Skeletal muscle tissue (tissue), 4 donors: ENCODE measurements around the gene NFYC. TPM values are rescaled to one million over a fixed set of nuclear protein-coding genes. Genes with fewer than 3 reads are reported as not detected.

Experiments
- H3K27ac ChIP-seq: one replicate; pipeline ENCODE4 v1.7.0; 2013; ENCODE audit warnings: mild to moderate bottlenecking, low read depth, low read length, inconsistent platforms
- H3K27me3 ChIP-seq, 3 donors: one replicate each; pipeline ENCODE4 v1.7.0; 2013; ENCODE audit warnings: low read length in 3 of 3; ENCODE audit not compliant: control insufficient read depth in 3 of 3, insufficient read depth in 3 of 3
- H3K36me3 ChIP-seq, 3 donors: one replicate each; pipeline ENCODE4 v1.7.0; 2013; ENCODE audit warnings: low read length in 3 of 3; ENCODE audit not compliant: control insufficient read depth in 3 of 3, insufficient read depth in 3 of 3
- H3K4me1 ChIP-seq, 3 donors: one replicate each; pipeline ENCODE4 v1.7.0; 2013; ENCODE audit warnings: low read length in 3 of 3, mild to moderate bottlenecking in 3 of 3; ENCODE audit not compliant: control insufficient read depth in 3 of 3, insufficient read depth in 3 of 3
- H3K4me3 ChIP-seq, 3 donors: one replicate each; pipeline ENCODE4 v1.7.0; 2013; ENCODE audit warnings: low read length in 3 of 3
- H3K9ac ChIP-seq, 3 donors: one replicate each; pipeline ENCODE4 v1.7.0; 2013; ENCODE audit warnings: low read length in 3 of 3, mild to moderate bottlenecking in 3 of 3, moderate library complexity in 2 of 3, low read depth in 1 of 3
- H3K9me3 ChIP-seq, 3 donors: one replicate each; pipeline ENCODE4 v1.7.0; 2013; ENCODE audit warnings: low read length in 3 of 3; ENCODE audit not compliant: control insufficient read depth in 3 of 3
- total RNA-seq: library from RNA; depleted of rRNA; stranded (reverse); fragments of >200 nt; gene quantifications from one replicate; pipeline ENCODE4 v1.2.3, GENCODE V29; 2014
- donor health status: Osteomylitis.

NFYC gene
- total RNA-seq, 1 donor from 2014 or later: 28.2 TPM

DNA sequence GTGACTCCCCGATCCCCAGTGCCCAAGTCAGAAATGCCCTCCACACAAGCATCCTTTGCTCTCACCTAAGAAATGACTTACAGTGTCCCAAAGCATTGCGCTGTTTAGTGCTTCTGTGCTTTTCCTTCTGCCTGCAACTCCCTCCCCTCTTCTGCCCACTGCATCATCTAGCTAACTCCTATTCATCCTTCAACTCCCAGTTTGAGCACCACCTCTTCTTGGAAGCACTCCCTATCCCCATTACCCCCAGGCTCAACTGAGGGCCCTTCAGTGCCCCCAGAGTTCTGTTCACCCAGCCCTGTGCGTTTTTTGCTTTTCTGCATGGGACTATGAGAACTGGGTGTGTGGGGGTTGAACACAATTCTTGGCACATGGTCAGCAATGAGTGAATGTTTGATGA is 102.1 kb downstream of the NFYC start:
- Histone ChIP-seq H3K4me1 (peaks cover 29 to 60% (median 31%) of the 10 kb centered on the region in 3 donors), H3K9me3 (no peaks in the 10 kb centered on the region), H3K36me3 (no peaks in the 10 kb centered on the region), H3K4me3 (no peak overlapping the region), H3K27me3 (no peaks in the 10 kb centered on the region), H3K27ac (no peak overlapping the region), H3K9ac (no peak overlapping the region)

GRCh38 chr1:40794048-40794447 is 102.5 kb downstream of the NFYC start:
- Histone ChIP-seq H3K4me1 (peaks cover 34 to 64% (median 35%) of the 10 kb centered on the region in 3 donors), H3K27ac (no peak overlapping the region)

GRCh38 chr1:40794974-40795715 is 103.6 kb downstream of the NFYC start:
- Histone ChIP-seq H3K36me3 (no peaks in the 10 kb centered on the region), H3K9me3 (no peaks in the 10 kb centered on the region), H3K27me3 (no peaks in the 10 kb centered on the region), H3K27ac (peak overlapping the region; percentile 41), H3K9ac (no peak overlapping the region), H3K4me1 (peaks cover 44 to 71% (median 46%) of the 10 kb centered on the region in 3 donors), H3K4me3 (no peak overlapping the region)

More at GRCh38 chr1:40794048-40794447, 102.5 kb downstream of the NFYC start:
- H3K27me3 ChIP-seq: no peaks in the 10 kb centered on the region
- H3K9ac ChIP-seq: no peak overlapping the region
- no peaks in the 10 kb centered on the region for H3K36me3 ChIP-seq
- H3K9me3 ChIP-seq: no peaks in the 10 kb centered on the region
- H3K4me3 ChIP-seq: no peak overlapping the region

GRCh38 chr1:40795811-40796586 is 104.5 kb downstream of the NFYC start:
- Histone ChIP-seq H3K4me3 (peak overlapping the region in 1 of 3 donors; percentile 29), H3K27ac (peak overlapping the region; percentile 41), H3K36me3 (no peaks in the 10 kb centered on the region), H3K9ac (peak overlapping the region in 1 of 3 donors; percentile 50), H3K27me3 (no peaks in the 10 kb centered on the region), H3K4me1 (peaks cover 48 to 73% (median 52%) of the 10 kb centered on the region in 3 donors), H3K9me3 (no peaks in the 10 kb centered on the region)

- H3K36me3 ChIP-seq: no peaks in the 10 kb centered on the region
- H3K9me3 ChIP-seq: no peaks in the 10 kb centered on the region
- no peaks in the 10 kb centered on the region for H3K27me3 ChIP-seq
- H3K4me1 ChIP-seq: peaks cover 56 to 80% (median 63%) of the 10 kb centered on the region in 3 donors
- H3K9ac ChIP-seq: peak overlapping the region in 2 of 3 donors; percentile 17 to 34
- H3K4me3 ChIP-seq: peak overlapping the region in 2 of 3 donors; percentile 1 to 53
- peak overlapping the region; percentile 48 for H3K27ac ChIP-seq
Observed at GRCh38 chr1:40796939-40797667, 105.6 kb downstream of the NFYC start.

DNA sequence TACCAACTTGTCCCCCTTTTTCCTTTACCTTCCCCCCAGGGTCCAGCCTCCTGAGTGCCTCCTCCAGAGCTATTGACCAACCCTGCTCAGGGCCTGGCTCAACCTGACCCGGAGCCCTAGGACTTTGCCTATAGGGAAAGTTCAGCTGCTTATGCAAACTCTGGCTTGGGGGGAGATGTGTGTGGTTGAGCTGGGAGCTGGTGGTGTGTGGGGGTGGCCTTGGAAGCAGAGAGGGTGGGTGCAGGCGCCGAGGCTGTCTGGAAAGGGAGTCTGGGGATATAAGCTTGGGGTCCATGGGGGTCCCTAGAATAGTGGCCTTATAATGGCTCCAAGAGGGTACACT is 106.1 kb downstream of the NFYC start:
- H3K27me3 ChIP-seq: no peaks in the 10 kb centered on the region
- H3K4me3 ChIP-seq: peak overlapping the region in 1 of 3 donors; percentile 1
- H3K27ac ChIP-seq: peak overlapping the region; percentile 48
- no peaks in the 10 kb centered on the region for H3K36me3 ChIP-seq
- H3K9me3 ChIP-seq: no peaks in the 10 kb centered on the region
- peak overlapping the region in 2 of 3 donors; percentile 17 to 34 for H3K9ac ChIP-seq
- peaks cover 56 to 83% (median 63%) of the 10 kb centered on the region in 3 donors for H3K4me1 ChIP-seq

GRCh38 chr1:40798366-40799281 is 107.1 kb downstream of the NFYC start:
- Histone ChIP-seq H3K4me3 (no peak overlapping the region), H3K9me3 (no peaks in the 10 kb centered on the region), H3K9ac (peak overlapping the region in 1 of 3 donors; percentile 62), H3K4me1 (peaks cover 58 to 87% (median 63%) of the 10 kb centered on the region in 3 donors), H3K27me3 (no peaks in the 10 kb centered on the region), H3K36me3 (no peaks in the 10 kb centered on the region), H3K27ac (peak overlapping the region; percentile 11)

DNA sequence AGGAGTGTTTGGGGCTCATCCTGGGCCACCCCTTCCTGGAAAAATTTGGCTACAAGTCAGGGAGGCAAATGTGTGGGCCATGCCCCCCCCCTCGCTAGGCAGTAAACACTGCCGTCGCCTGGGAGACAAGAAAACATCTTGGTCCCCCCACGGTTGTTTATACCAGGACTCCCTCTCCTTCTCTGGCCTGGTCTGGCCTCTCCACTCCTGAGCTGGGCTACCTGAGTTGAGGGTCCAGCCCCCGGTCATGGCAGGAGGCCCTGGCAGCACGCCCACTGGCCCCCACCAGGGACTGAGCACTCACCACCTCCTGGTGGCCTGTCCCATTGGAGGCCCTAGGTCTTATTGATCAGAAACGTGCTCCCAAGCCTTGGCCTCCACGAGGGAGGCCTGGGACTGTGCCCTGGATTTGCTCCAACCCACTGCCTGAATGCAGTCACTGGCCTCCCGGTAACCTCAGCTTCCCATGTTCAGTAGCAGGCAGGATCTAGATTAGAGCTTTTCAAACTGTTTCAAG is 107.9 kb downstream of the NFYC start:
- Histone ChIP-seq H3K4me1 (peaks cover 58 to 87% (median 63%) of the 10 kb centered on the region in 3 donors), H3K9ac (peak overlapping the region in 2 of 3 donors; percentile 57 to 62), H3K27ac (no peak overlapping the region)

GRCh38 chr1:40801742-40802077 is 110.2 kb downstream of the NFYC start:
- H3K27me3 ChIP-seq: no peaks in the 10 kb centered on the region
- no peaks in the 10 kb centered on the region for H3K9me3 ChIP-seq
- H3K4me1 ChIP-seq: peaks cover 49 to 74% (median 52%) of the 10 kb centered on the region in 3 donors
- peak overlapping the region; percentile 47 to 68 (median 65) for H3K9ac ChIP-seq
- H3K4me3 ChIP-seq: peak overlapping the region; percentile 57 to 66 (median 64)
- H3K27ac ChIP-seq: peak overlapping the region; percentile 81
- H3K36me3 ChIP-seq: no peaks in the 10 kb centered on the region

More for the DNA sequence above, 107.9 kb downstream of the NFYC start:
- H3K9me3 ChIP-seq: no peaks in the 10 kb centered on the region
- no peaks in the 10 kb centered on the region for H3K27me3 ChIP-seq
- no peaks in the 10 kb centered on the region for H3K36me3 ChIP-seq
- H3K4me3 ChIP-seq: peak overlapping the region in 1 of 3 donors; percentile 7
